Right lobe of liver (tissue), 6 donors: Measurements from ENCODE around the gene SETD5. TPM values are rescaled to one million over a fixed set of nuclear protein-coding genes. Genes with fewer than 3 reads are reported as not detected.

ENCODE experiments used
- ATAC-seq, 4 donors: fragments of 200-7000 bp; cut with Tn5 transposase; one replicate each; pipeline ENCODE4 v1.9.1; 2020; ENCODE audit warnings: mild to moderate bottlenecking in 4 of 4, moderate library complexity in 4 of 4
- DNase-seq, 3 donors: peaks; one replicate each; pipeline ENCODE4 v3.0.0-alpha.2; 2020
- H3K27ac ChIP-seq, 3 donors: fragments of 200-600 bp; one replicate each; pipeline ENCODE4 v1.8.0; 2022
- H3K27me3 ChIP-seq, 2 donors: fragments of 200-600 bp; one replicate each; pipeline ENCODE4 v1.8.0; 2022
- H3K36me3 ChIP-seq, 4 donors: fragments of 200-600 bp; sonication (generic) in 1 of 4; one replicate each; pipeline versions ENCODE4 v1.5.1 to v1.8.0; 2017 to 2022; ENCODE audit warnings: control low read depth in 1 of 4
- H3K4me1 ChIP-seq, 4 donors: fragments of 200-600 bp; sonication (generic) in 1 of 4; one replicate each; pipeline versions ENCODE4 v1.5.1 to v1.8.0; 2017 to 2022; ENCODE audit warnings: control low read depth in 1 of 4
- H3K4me3 ChIP-seq, 3 donors: fragments of 200-600 bp; one replicate each; pipeline ENCODE4 v1.8.0; 2022
- H3K9me3 ChIP-seq, 4 donors: fragments of 200-600 bp; sonication (generic) in 1 of 4; one replicate each; pipeline versions ENCODE4 v1.5.1 to v1.8.0; 2017 to 2022; ENCODE audit warnings: control low read depth in 1 of 4
- CTCF ChIP-seq, 4 donors: fragments of 200-600 bp in 3 of 4; fragments of 450-650 bp in 1 of 4; IDR thresholded peaks; one replicate each; pipeline versions ENCODE4 v1.5.1 to v1.8.0; 2016 to 2022; ENCODE audit warnings: antibody characterized with exemption in 4 of 4, mild to moderate bottlenecking in 2 of 4
- POLR2A ChIP-seq: fragments of 450-650 bp; IDR thresholded peaks from one replicate; pipeline ENCODE4 v1.6.1; 2017; ENCODE audit warnings: antibody characterized with exemption, mild to moderate bottlenecking
- WGBS: methylation state at CpG from one replicate; pipeline ENCODE4 v1.1.6; 2018; ENCODE audit warnings: low coverage, low lambda C conversion rate; ENCODE audit not compliant: insufficient coverage; ENCODE audit errors: missing lambda C conversion rate; 5-methylcytosine and 5-hydroxymethylcytosine counted together
- intact Hi-C, 2 donors: fragments of 100-400 bp; cut with DNase I; formaldehyde crosslinking; loops; one replicate each; pipeline versions ENCODE4 v1.11.2 to v1.14.1; 2022
- total RNA-seq, 6 experiments: library from RNA; depleted of rRNA in 2 of 6; stranded (reverse); fragments of >200 nt in 2 of 6; fragmentation: NEBNext Ultra II Directional in 3 of 6; extraction: Animal tissue kit (Norgen Biotek cat#: 25700) in 3 of 6; gene quantifications; one replicate each; pipeline versions ENCODE4 v1.1.0 to v1.2.4, GENCODE V29; 2016 to 2023
- donor health status: DM: no; HTN: yes; CAD: no.
- donor health status: DM: no; HTN: no; CAD: no.
- donor health status: DM: no; HTN: no; CAD: no.
- donor health status: DM: no; HTN: yes; CAD: no.
- donor health status: DM: no; HTN: yes; CAD: no.

SETD5 gene
- total RNA-seq, 6 experiments from 2014 or later, result 38.7 to 71.4 (median 52.3) TPM

- peak overlapping the region in 1 of 3 donors; percentile 9 for H3K4me3 ChIP-seq
- no peaks in the 10 kb centered on the region for H3K27me3 ChIP-seq
- DNase-seq (no peak), ATAC-seq (peak; percentile 63 to 68 (median 66))
- H3K27ac ChIP-seq, result peak overlapping the region; percentile 2 to 69 (median 52)
- peaks cover 0 to 68% (median 19%) of the 10 kb centered on the region in 4 donors for H3K4me1 ChIP-seq
- intact Hi-C loops, result no loop called here
- TF ChIP-seq POLR2A, result no peak
- no peak for TF ChIP-seq CTCF (IDR thresholded peaks at IDR 0.05)
- no peaks in the 10 kb centered on the region for H3K36me3 ChIP-seq
- no peaks in the 10 kb centered on the region for H3K9me3 ChIP-seq
Observed at GRCh38 chr3:9414826-9415225, 17.4 kb downstream of the SETD5 start.

- DNase-seq (no peak), ATAC-seq (peak in 3 of 4 donors; percentile 10 to 33 (median 25))
- Histone ChIP-seq H3K9me3 (no peaks in the 10 kb centered on the region), H3K36me3 (no peaks in the 10 kb centered on the region), H3K27me3 (no peaks in the 10 kb centered on the region), H3K4me3 (no peak overlapping the region), H3K27ac (peak overlapping the region; percentile 2 to 69 (median 52)), H3K4me1 (peaks cover 0 to 68% (median 19%) of the 10 kb centered on the region in 4 donors)
- intact Hi-C loops, result no loop called here
- TF ChIP-seq CTCF (IDR thresholded peaks at IDR 0.05), result no peak
- TF ChIP-seq POLR2A, result no peak
- 75% methylated on average over 4 of the region's 6 CpGs for WGBS
Observed at GRCh38 chr3:9415485-9416138, 18.2 kb downstream of the SETD5 start.

GRCh38 chr3:9416139-9416780, 18.8 kb downstream of the SETD5 start:
- WGBS, result 26% methylated on average over 3 of the region's 3 CpGs
- H3K4me1 ChIP-seq, result peaks cover 0 to 68% (median 21%) of the 10 kb centered on the region in 4 donors
- H3K9me3 ChIP-seq, result no peaks in the 10 kb centered on the region
- H3K4me3 ChIP-seq, result no peak overlapping the region
- no peaks in the 10 kb centered on the region for H3K36me3 ChIP-seq
- DNase-seq (no peak), ATAC-seq (peak; percentile 68 to 76 (median 70))
- intact Hi-C loops, result no loop called here
- no peak for TF ChIP-seq CTCF (IDR thresholded peaks at IDR 0.05)
- no peak for TF ChIP-seq POLR2A
- no peaks in the 10 kb centered on the region for H3K27me3 ChIP-seq
- peak overlapping the region in 2 of 3 donors; percentile 52 to 69 for H3K27ac ChIP-seq

GRCh38 chr3:9420850-9421549, 23.6 kb downstream of the SETD5 start:
- ATAC-seq, result no peak
- Histone ChIP-seq H3K27me3 (no peaks in the 10 kb centered on the region), H3K36me3 (no peaks in the 10 kb centered on the region), H3K4me3 (no peak overlapping the region), H3K9me3 (no peaks in the 10 kb centered on the region), H3K27ac (peak overlapping the region in 1 of 3 donors; percentile 74), H3K4me1 (peaks cover 0 to 89% (median 40%) of the 10 kb centered on the region in 4 donors)
- no peak for TF ChIP-seq POLR2A
- TF ChIP-seq CTCF (IDR thresholded peaks at IDR 0.05), result no peak
- intact Hi-C loops, result no loop called here
- 71% methylated on average over 2 of the region's 2 CpGs for WGBS
- DNase-seq, result no peak
